GM12872 (cell line): ENCODE measurements around the gene CAV1.

Experiments used
- TF ChIP-seq, protein P1 (sequence below): IDR thresholded peaks from 3 replicates; pipeline ENCODE4 v1.5.1; 2011; ENCODE audit warnings: low read depth, mild to moderate bottlenecking, low read length, moderate library complexity; ENCODE audit not compliant: insufficient read depth

CAV1 gene

DNA sequence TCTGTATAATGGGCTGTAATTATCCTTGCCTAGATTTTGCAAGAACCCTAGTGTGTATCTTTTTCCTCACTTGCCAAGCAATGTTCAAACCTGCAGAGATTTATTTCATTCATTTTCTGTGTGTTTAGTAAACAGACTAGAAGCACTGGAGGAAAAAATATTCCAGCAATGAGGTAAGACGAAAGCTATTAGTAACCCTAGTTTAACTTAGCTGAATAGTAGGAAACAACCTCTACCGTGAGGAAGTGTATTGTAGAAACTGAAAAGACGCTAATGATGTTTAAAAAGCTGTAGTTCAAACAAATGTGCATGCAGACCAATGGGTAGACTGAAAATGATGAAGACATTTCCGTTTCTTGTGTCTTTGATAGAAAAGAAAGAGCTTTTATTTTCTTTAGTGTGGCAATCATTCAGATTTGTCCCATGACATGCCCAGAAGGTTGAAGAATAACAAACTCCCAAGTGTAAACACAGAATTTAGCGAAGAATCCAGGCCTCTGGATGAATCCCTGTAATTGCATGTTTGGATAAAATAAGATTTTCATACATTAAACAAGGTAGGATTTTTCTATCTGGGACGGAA is 20.7 kb downstream of the CAV1 start:
- TF ChIP-seq, protein P1, sequence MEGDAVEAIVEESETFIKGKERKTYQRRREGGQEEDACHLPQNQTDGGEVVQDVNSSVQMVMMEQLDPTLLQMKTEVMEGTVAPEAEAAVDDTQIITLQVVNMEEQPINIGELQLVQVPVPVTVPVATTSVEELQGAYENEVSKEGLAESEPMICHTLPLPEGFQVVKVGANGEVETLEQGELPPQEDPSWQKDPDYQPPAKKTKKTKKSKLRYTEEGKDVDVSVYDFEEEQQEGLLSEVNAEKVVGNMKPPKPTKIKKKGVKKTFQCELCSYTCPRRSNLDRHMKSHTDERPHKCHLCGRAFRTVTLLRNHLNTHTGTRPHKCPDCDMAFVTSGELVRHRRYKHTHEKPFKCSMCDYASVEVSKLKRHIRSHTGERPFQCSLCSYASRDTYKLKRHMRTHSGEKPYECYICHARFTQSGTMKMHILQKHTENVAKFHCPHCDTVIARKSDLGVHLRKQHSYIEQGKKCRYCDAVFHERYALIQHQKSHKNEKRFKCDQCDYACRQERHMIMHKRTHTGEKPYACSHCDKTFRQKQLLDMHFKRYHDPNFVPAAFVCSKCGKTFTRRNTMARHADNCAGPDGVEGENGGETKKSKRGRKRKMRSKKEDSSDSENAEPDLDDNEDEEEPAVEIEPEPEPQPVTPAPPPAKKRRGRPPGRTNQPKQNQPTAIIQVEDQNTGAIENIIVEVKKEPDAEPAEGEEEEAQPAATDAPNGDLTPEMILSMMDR, result no peak

GRCh38 chr7:116546054-116546453 is 21.2 kb downstream of the CAV1 start:
- TF ChIP-seq, protein P1, result no peak

DNA sequence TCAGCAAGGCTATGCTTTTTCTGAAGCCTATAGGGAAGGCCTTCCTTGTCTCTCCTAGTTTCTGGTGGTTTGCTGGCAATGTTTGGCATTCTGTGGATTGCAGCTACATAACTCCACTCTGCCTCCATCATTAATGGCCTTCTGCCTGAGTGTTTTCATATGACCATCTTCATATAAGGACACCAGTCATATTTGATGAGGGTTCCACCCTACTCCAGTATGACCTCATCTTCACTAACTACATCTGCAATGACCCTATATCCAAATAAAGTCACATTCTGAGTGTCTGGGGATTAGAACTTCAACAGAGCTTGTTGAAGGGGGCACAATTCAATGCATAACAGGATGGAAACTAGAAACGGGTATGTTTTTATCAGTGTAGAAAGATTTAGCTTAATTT is 22.1 kb downstream of the CAV1 start:
- TF ChIP-seq, protein P1, result no peak

GRCh38 chr7:116547347-116547746 is 22.5 kb downstream of the CAV1 start:
- TF ChIP-seq, protein P1, result no peak

GRCh38 chr7:116548506-116548905 is 23.7 kb downstream of the CAV1 start:
- TF ChIP-seq, protein P1, result no peak

- TF ChIP-seq, protein P1, result no peak
Observed at GRCh38 chr7:116549370-116549769, 24.5 kb downstream of the CAV1 start.

DNA sequence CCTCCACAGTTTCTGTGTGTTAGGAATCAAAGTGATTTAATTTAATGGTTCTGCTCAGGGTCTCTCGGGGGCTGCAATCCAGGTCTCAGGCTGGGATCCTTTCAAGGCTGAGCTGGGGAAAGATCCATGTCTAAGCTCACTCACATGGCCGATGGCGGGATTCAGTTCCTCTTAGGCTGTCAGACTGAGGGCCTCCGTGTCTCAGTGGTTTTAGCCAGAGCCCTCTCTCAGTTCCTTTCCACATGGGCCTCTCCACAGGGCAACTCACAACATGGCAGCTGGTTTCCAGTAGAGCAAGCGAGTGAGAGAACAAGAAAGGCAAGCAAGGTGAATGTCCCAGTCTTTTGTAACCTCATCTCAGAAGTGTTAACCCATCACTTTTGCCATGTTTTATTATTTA is 26.9 kb downstream of the CAV1 start:
- TF ChIP-seq, protein P1, result no peak
